ENCODE data around the gene PRR14. TPM values are rescaled to one million over a fixed set of nuclear protein-coding genes. Genes with fewer than 3 reads are reported as not detected.

PRR14 gene
- total RNA-seq, 4 donors from 2014 or later: 1.0 to 82.4 (median 10.0) TPM

GRCh38 chr16:30615358-30616091, 35.2 kb upstream of the PRR14 start:
- Histone ChIP-seq H3K9me3 (no peaks in the 10 kb centered on the region), H3K36me3 (no peaks in the 10 kb centered on the region), H3K4me1 (no peaks in the 10 kb centered on the region), H3K27me3 (no peaks in the 10 kb centered on the region), H3K27ac (no peak overlapping the region), H3K4me3 (no peak overlapping the region)
- DNase-seq: no peak
- intact Hi-C loops (cut with DNase I; ENCODE audit: low total_unique reads): no loop called here
- TF ChIP-seq POLR2A (IDR thresholded peaks at IDR 0.05): no peak
- no peak for TF ChIP-seq CTCF (IDR thresholded peaks at IDR 0.05)

DNA sequence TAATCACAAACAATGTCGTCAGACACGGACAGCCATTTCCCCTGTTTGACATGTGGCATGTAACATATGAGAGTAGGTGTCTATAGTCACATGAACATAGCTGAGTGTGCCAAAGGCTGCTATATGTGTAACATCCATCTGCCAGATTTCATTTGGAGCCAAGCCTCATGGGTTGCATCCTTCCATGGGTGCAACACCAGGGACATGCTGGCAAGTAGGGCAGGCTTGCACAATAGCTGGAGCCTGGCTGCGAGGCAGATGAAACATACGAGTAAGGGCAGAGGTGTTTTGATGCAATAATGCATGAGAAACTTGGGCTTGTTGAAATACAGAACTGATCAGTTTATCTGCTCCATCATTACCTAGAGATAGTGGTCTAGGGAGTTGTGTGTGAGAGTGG, 31.6 kb upstream of the PRR14 start:
- no peak for DNase-seq
- no peak for TF ChIP-seq POLR2A (IDR thresholded peaks at IDR 0.05)
- TF ChIP-seq CTCF (IDR thresholded peaks at IDR 0.05): no peak
- intact Hi-C loops (cut with DNase I; ENCODE audit: low total_unique reads): no loop called here
- no peaks in the 10 kb centered on the region for H3K9me3 ChIP-seq
- no peak overlapping the region for H3K4me3 ChIP-seq
- H3K4me1 ChIP-seq: no peaks in the 10 kb centered on the region
- H3K27ac ChIP-seq: no peak overlapping the region
- H3K27me3 ChIP-seq: no peaks in the 10 kb centered on the region
- H3K36me3 ChIP-seq: no peaks in the 10 kb centered on the region

- no peaks in the 10 kb centered on the region for H3K27me3 ChIP-seq
- DNase-seq: no peak
- H3K4me3 ChIP-seq: no peak overlapping the region
- H3K9me3 ChIP-seq: no peaks in the 10 kb centered on the region
- H3K4me1 ChIP-seq: no peaks in the 10 kb centered on the region
- no peak overlapping the region for H3K27ac ChIP-seq
- TF ChIP-seq CTCF (IDR thresholded peaks at IDR 0.05): no peak
- TF ChIP-seq POLR2A (IDR thresholded peaks at IDR 0.05): no peak
- H3K36me3 ChIP-seq: no peaks in the 10 kb centered on the region
- intact Hi-C loops (cut with DNase I; ENCODE audit: low total_unique reads): no loop called here
Measured at GRCh38 chr16:30619638-30620037, 31.1 kb upstream of the PRR14 start.

DNA sequence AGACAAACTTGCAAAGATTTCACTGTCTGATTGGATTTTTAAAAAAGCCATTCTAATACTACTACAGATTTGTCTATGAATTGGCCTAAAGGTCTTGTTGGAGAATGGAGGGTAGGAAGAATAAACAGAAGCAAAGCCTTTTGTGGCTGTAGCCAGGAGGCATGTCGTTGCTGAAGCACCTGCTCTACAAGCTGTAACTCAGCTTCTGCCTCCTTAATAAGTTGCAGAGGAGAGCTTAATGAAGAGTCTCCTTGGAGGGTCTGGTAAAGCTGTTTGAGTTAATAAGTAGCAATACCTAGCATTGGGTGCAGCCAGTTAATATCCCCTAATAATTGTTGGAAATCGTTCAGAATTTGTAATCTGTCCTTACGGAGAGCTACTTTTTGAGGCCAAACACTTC, 30.6 kb upstream of the PRR14 start:
- no peak for TF ChIP-seq CTCF (IDR thresholded peaks at IDR 0.05)
- TF ChIP-seq POLR2A (IDR thresholded peaks at IDR 0.05): no peak
- DNase-seq: no peak
- H3K27ac ChIP-seq: no peak overlapping the region
- H3K4me3 ChIP-seq: no peak overlapping the region
- H3K4me1 ChIP-seq: no peaks in the 10 kb centered on the region
- no peaks in the 10 kb centered on the region for H3K36me3 ChIP-seq
- no peaks in the 10 kb centered on the region for H3K27me3 ChIP-seq
- intact Hi-C loops (cut with DNase I; ENCODE audit: low total_unique reads): no loop called here
- no peaks in the 10 kb centered on the region for H3K9me3 ChIP-seq

- H3K27me3 ChIP-seq: no peaks in the 10 kb centered on the region
- no peak overlapping the region for H3K4me3 ChIP-seq
- TF ChIP-seq POLR2A (IDR thresholded peaks at IDR 0.05): no peak
- no peak for TF ChIP-seq CTCF (IDR thresholded peaks at IDR 0.05)
- H3K9me3 ChIP-seq: no peaks in the 10 kb centered on the region
- no peaks in the 10 kb centered on the region for H3K36me3 ChIP-seq
- intact Hi-C loops (cut with DNase I; ENCODE audit: low total_unique reads): no loop called here
- no peak overlapping the region for H3K27ac ChIP-seq
- no peaks in the 10 kb centered on the region for H3K4me1 ChIP-seq
- no peak for DNase-seq
Measured at GRCh38 chr16:30621765-30622164, 29.0 kb upstream of the PRR14 start.

Data from uterus (tissue), 4 donors.